Neural cell (in vitro differentiated cells): Measurements from ENCODE around the gene ING1.

Source experiments
- CTCF ChIP-seq: fragments of 450-650 bp; IDR thresholded peaks from 2 replicates; pipeline ENCODE4 v1.5.1; 2014; ENCODE audit warnings: antibody characterized with exemption, mild to moderate bottlenecking, moderate library complexity; ENCODE audit not compliant: poor library complexity, severe bottlenecking
- EP300 ChIP-seq: fragments of 450-650 bp; conservative IDR thresholded peaks from 2 replicates; pipeline ENCODE4 v1.6.1; 2014; ENCODE audit warnings: antibody characterized with exemption, mild to moderate bottlenecking, moderate library complexity; ENCODE audit not compliant: poor library complexity, severe bottlenecking
- EZH2 ChIP-seq: fragments of 200-600, 300-800 bp; shearing (Covaris generic), sonication (generic); IDR thresholded peaks from 2 replicates; pipeline ENCODE4 v1.6.1; 2014; ENCODE audit warnings: antibody characterized with exemption, low read length, borderline replicate concordance, mild to moderate bottlenecking; ENCODE audit not compliant: insufficient read depth, poor library complexity, severe bottlenecking
- MXI1 ChIP-seq: fragments of 450-650 bp; conservative IDR thresholded peaks from 2 replicates; pipeline ENCODE4 v1.6.1; 2014; ENCODE audit warnings: antibody characterized with exemption, mild to moderate bottlenecking; ENCODE audit not compliant: poor library complexity, severe bottlenecking
- POLR2AphosphoS5 ChIP-seq: IDR thresholded peaks from 2 replicates; pipeline ENCODE4 v1.6.1; 2012
- RAD21 ChIP-seq: fragments of 450-650 bp; conservative IDR thresholded peaks from 2 replicates; pipeline ENCODE4 v1.6.1; 2014; ENCODE audit warnings: antibody characterized with exemption, mild to moderate bottlenecking, moderate library complexity
- SMC3 ChIP-seq: fragments of 450-650 bp; conservative IDR thresholded peaks from 2 replicates; pipeline ENCODE4 v1.6.1; 2014; ENCODE audit warnings: antibody characterized with exemption, mild to moderate bottlenecking, moderate library complexity; ENCODE audit not compliant: poor library complexity
- TAF1 ChIP-seq: IDR thresholded peaks from 2 replicates; pipeline ENCODE4 v1.6.1; 2012; ENCODE audit warnings: low read depth
- TF ChIP-seq, protein P1 (sequence below): IDR thresholded peaks from 2 replicates; pipeline ENCODE4 v1.6.1; 2012; ENCODE audit warnings: borderline replicate concordance

DNA sequence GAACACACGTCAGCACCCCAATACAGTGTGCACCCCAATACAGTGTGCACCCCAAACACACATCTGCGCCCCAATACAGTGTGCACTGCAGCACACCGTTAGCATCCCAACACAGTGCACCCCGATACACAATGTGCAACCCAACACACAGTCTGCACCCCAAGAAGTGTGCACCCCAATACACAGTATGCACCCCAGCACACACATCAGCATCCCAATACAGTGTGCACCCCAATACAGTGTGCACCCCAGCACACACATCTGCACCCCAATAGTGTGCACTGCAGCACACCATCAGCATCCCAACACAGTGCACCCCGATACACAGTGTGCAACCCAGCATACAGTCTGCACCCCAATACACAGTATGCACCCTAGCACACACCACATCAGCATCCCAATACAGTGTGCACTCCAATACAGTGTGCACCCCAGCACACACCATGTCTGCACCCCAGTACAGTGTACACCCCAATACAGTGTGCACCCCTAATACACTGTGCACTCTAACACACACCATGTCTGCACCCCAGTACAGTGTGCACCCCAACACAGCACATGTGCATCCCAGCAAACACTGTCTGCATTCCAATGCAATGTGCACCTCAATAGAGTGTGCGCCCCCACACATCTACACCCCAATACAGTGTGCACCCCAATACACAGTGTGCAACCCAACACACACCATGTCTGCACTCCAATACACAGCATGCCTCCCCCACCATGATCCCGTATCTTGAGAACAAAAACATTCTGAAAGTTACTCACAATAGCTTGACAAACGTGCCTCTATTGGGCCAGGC is 6.7 kb upstream of the ING1 start:
- no peak for TF ChIP-seq CTCF
- TF ChIP-seq TAF1 = no peak
- TF ChIP-seq EP300 = no peak
- TF ChIP-seq EZH2 = no peak
- no peak for TF ChIP-seq MXI1
- no peak for TF ChIP-seq POLR2AphosphoS5
- TF ChIP-seq, protein P1, sequence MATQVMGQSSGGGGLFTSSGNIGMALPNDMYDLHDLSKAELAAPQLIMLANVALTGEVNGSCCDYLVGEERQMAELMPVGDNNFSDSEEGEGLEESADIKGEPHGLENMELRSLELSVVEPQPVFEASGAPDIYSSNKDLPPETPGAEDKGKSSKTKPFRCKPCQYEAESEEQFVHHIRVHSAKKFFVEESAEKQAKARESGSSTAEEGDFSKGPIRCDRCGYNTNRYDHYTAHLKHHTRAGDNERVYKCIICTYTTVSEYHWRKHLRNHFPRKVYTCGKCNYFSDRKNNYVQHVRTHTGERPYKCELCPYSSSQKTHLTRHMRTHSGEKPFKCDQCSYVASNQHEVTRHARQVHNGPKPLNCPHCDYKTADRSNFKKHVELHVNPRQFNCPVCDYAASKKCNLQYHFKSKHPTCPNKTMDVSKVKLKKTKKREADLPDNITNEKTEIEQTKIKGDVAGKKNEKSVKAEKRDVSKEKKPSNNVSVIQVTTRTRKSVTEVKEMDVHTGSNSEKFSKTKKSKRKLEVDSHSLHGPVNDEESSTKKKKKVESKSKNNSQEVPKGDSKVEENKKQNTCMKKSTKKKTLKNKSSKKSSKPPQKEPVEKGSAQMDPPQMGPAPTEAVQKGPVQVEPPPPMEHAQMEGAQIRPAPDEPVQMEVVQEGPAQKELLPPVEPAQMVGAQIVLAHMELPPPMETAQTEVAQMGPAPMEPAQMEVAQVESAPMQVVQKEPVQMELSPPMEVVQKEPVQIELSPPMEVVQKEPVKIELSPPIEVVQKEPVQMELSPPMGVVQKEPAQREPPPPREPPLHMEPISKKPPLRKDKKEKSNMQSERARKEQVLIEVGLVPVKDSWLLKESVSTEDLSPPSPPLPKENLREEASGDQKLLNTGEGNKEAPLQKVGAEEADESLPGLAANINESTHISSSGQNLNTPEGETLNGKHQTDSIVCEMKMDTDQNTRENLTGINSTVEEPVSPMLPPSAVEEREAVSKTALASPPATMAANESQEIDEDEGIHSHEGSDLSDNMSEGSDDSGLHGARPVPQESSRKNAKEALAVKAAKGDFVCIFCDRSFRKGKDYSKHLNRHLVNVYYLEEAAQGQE = no peak
- TF ChIP-seq RAD21 = no peak
- no peak for TF ChIP-seq SMC3
